ENCODE data around the gene IPO7.
A peak's percentile ranks its signal among the peaks of the same experiment; 100 is the strongest.
"Not testable (repeated sequence)": the region's sequence is repeated elsewhere in the genome, so short reads cannot be mapped to it uniquely, and the experiment has no call there.

The IPO7 gene

GRCh38 chr11:9384535-9385326 is at the start of gene IPO7:
TSS of gene IPO7 (plus strand) at chr11:9384652. CDS start at chr11:9384764, 112 bp downstream.
- CTCF ChIA-PET: interaction anchor here (0.6 to 1.3 kb wide), 3 partner anchors 73 to 924 kb away, joined by 3 to 5 read pairs (median 4); no protein-coding TSS in a partner anchor
- DNase-seq (ENCODE audit: extremely low spot score): peak; percentile 88
- peak; percentile 79 for TF ChIP-seq ELF4 (IDR thresholded peaks at IDR 0.05)
- peak; percentile 90 for TF ChIP-seq L3MBTL2 (conservative IDR thresholded peaks at IDR 0.05)
- TF ChIP-seq SUZ12 (IDR thresholded peaks at IDR 0.05): no peak
- POLR2A ChIA-PET: interaction anchor here (0.5 to 3.4 kb wide), 21 partner anchors 10 to 123 kb away, joined by 3 to 26 read pairs (median 5); partner anchors contain the start of genes DENND5A, TMEM41B and ZNF143

DNA sequence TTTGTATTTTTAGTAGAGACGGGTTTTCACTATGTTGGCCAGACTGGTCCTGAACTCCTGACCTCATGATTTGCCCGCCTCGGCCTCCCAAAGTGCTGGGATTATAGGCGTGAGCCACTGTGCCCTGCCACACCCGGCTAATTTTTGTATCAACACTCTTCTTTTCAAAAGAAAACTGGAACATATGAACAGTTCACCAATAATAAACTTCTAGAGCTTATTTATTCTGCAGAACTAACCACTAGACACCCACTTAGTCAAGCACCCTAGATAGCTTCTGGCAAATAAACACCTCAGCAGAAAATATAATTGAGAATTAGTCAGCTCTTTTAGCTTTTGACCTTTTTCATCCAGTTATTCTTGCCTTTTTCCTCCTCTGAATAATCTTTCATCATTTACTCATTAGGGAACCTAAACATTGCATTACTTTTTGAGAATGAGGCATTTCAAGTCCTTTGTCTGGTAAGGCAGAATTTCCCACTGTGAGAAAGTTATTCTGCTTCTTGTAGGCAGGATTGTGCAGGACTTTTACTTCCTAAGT is 42.7 kb upstream of the IPO7 start:
- ChIA-PET CTCF (interaction anchor here (0.6 kb wide), 1 partner anchor 11 kb away, joined by 6 read pairs; no protein-coding TSS in a partner anchor), POLR2A (no interaction called here)
- TF ChIP-seq HDGF (IDR thresholded peaks at IDR 0.05; ENCODE audit: borderline replicate concordance) (no peak), ARNT (IDR thresholded peaks at IDR 0.05) (no peak), FOXK2 (IDR thresholded peaks at IDR 0.05) (no peak), FOXM1 (IDR thresholded peaks at IDR 0.05; ENCODE audit: borderline replicate concordance) (no peak), SP1 (IDR thresholded peaks at IDR 0.05) (no peak), BHLHE40 (IDR thresholded peaks at IDR 0.05; ENCODE audit: borderline replicate concordance) (no peak), SUZ12 (IDR thresholded peaks at IDR 0.05) (no peak)
- DNase-seq (ENCODE audit: extremely low spot score): no peak

DNA sequence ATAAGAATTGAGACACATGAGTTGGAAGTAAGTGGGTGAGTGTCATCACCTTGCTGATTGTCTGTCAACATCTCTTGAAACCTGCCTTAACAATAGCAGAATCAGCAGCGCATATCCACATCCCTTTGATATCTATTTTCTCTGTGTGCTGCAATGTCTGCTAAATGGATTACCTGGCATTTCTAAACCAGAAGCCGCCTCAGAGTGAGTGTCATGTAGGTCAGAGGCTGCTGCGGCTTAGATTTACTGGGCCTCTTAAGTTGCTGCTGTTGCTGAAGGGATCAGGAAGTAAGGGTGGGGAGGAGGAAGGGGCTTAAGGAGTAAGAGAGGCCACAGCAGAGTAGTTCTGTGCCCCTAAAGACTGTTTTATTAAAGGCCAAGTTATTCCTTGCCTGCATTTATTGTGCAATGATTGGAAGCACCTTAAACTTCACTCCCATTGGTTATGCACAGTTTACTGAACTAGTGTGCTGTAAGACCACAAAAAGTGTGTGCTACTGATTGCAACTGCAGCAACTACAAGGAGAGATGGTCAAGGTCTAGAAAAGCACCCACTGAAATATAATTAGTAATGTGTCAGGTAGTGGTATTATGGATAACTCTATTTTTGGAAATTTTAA is 40.3 kb upstream of the IPO7 start:
- no peak for DNase-seq (ENCODE audit: extremely low spot score)
- POLR2A ChIA-PET: no interaction called here
- TF ChIP-seq HDGF (IDR thresholded peaks at IDR 0.05; ENCODE audit: borderline replicate concordance) (no peak), ZNF384 (IDR thresholded peaks at IDR 0.05) (no peak), BHLHE40 (IDR thresholded peaks at IDR 0.05; ENCODE audit: borderline replicate concordance) (no peak), SP1 (IDR thresholded peaks at IDR 0.05) (no peak), ARNT (IDR thresholded peaks at IDR 0.05) (no peak), CTBP1 (IDR thresholded peaks at IDR 0.05; ENCODE audit: borderline replicate concordance) (no peak), NFRKB (IDR thresholded peaks at IDR 0.05) (no peak), PKNOX1 (IDR thresholded peaks at IDR 0.05) (no peak), L3MBTL2 (conservative IDR thresholded peaks at IDR 0.05) (no peak), FOXM1 (IDR thresholded peaks at IDR 0.05; ENCODE audit: borderline replicate concordance) (no peak)
- CTCF ChIA-PET: no interaction called here

GRCh38 chr11:9347100-9347499 is 37.4 kb upstream of the IPO7 start:
- no peak for DNase-seq (ENCODE audit: extremely low spot score)
- TF ChIP-seq SUZ12 (IDR thresholded peaks at IDR 0.05): no peak
- no peak for TF ChIP-seq ZNF384 (IDR thresholded peaks at IDR 0.05)
- no peak for TF ChIP-seq FOXA1 (IDR thresholded peaks at IDR 0.05)
- TF ChIP-seq LEF1 (IDR thresholded peaks at IDR 0.05; ENCODE audit: borderline replicate concordance): no peak
- TF ChIP-seq ELF4 (IDR thresholded peaks at IDR 0.05): no peak
- TF ChIP-seq BHLHE40 (IDR thresholded peaks at IDR 0.05; ENCODE audit: borderline replicate concordance): no peak
- no peak for TF ChIP-seq PKNOX1 (IDR thresholded peaks at IDR 0.05)
- TF ChIP-seq ARNT (IDR thresholded peaks at IDR 0.05): no peak
- no peak for TF ChIP-seq TARDBP (IDR thresholded peaks at IDR 0.05)
- no peak for TF ChIP-seq SP1 (IDR thresholded peaks at IDR 0.05)
- TF ChIP-seq FOXM1 (IDR thresholded peaks at IDR 0.05; ENCODE audit: borderline replicate concordance): no peak
- CTCF ChIA-PET: no interaction called here
- POLR2A ChIA-PET: no interaction called here

DNA sequence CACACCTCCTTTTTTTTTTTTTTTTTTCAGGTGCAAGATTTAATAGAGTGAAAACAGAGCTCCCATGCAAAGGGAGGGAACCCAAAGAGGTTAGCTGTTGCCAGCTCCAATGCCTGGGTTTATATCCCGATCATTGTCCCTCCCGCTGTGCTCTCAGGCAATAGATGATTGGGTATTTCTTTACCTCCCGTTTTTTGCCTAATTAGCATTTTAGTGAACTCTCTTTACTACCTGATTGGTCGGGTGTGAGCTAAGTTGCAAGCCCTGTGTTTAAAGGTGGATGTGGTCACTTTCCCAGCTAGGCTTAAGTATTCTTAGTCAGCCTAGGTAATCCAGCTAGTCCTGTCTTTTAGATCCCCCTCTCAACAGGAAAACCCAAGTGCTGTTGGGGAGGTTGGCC is 36.7 kb upstream of the IPO7 start:
- ChIA-PET POLR2A (interaction anchor here (1.4 kb wide), 1 partner anchor 17 kb away, joined by 4 read pairs; no protein-coding TSS in a partner anchor), CTCF (interaction anchor here (0.6 kb wide), 1 partner anchor 65 kb away, joined by 9 read pairs; no protein-coding TSS in a partner anchor)
- DNase-seq (ENCODE audit: extremely low spot score): not testable (repeated sequence)

- TF ChIP-seq ZNF384 (IDR thresholded peaks at IDR 0.05) (no peak), LEF1 (IDR thresholded peaks at IDR 0.05; ENCODE audit: borderline replicate concordance) (no peak), TARDBP (IDR thresholded peaks at IDR 0.05) (no peak), FOXA1 (IDR thresholded peaks at IDR 0.05) (no peak), SP1 (IDR thresholded peaks at IDR 0.05) (no peak), BHLHE40 (IDR thresholded peaks at IDR 0.05; ENCODE audit: borderline replicate concordance) (no peak), CTBP1 (IDR thresholded peaks at IDR 0.05; ENCODE audit: borderline replicate concordance) (no peak), NFRKB (IDR thresholded peaks at IDR 0.05) (no peak), L3MBTL2 (conservative IDR thresholded peaks at IDR 0.05) (no peak), ARNT (IDR thresholded peaks at IDR 0.05) (no peak), HDGF (IDR thresholded peaks at IDR 0.05; ENCODE audit: borderline replicate concordance) (no peak), PKNOX1 (IDR thresholded peaks at IDR 0.05) (no peak), FOXK2 (IDR thresholded peaks at IDR 0.05) (no peak), ELF4 (IDR thresholded peaks at IDR 0.05) (no peak)
- ChIA-PET CTCF (interaction anchor here (0.7 kb wide), 1 partner anchor 187 kb away, joined by 3 read pairs; no protein-coding TSS in a partner anchor), POLR2A (no interaction called here)
- DNase-seq (ENCODE audit: extremely low spot score): no peak
Measured at GRCh38 chr11:9351321-9351881, 33.1 kb upstream of the IPO7 start.
